Fibroblast of lung (primary cell): ENCODE measurements around the gene IGFALS. TPM values are rescaled to one million over a fixed set of nuclear protein-coding genes. Genes with fewer than 3 reads are reported as not detected.

Experiments used
- DNase-seq, 2 donors: peaks; one replicate each; pipeline versions ENCODE4 v3.0.0 to v3.0.0-alpha.2; 2010; ENCODE audit warnings: low read depth in 2 of 2
- H2AFZ ChIP-seq: 2 replicates; pipeline ENCODE4 v1.5.1; 2012; ENCODE audit warnings: low read length, control low read depth, inconsistent platforms
- H3K27ac ChIP-seq: 2 replicates; pipeline ENCODE4 v1.5.1; 2011; ENCODE audit warnings: low read length, control low read depth; ENCODE audit not compliant: insufficient read depth
- H3K27me3 ChIP-seq: 2 replicates; pipeline ENCODE4 v1.5.1; 2011; ENCODE audit warnings: mild to moderate bottlenecking, low read length; ENCODE audit not compliant: control insufficient read depth, insufficient read depth
- H3K36me3 ChIP-seq: 2 replicates; pipeline ENCODE4 v1.5.1; 2011; ENCODE audit warnings: low read length; ENCODE audit not compliant: control insufficient read depth, insufficient read depth
- H3K4me1 ChIP-seq: 2 replicates; pipeline ENCODE4 v1.5.1; 2011; ENCODE audit warnings: low read length; ENCODE audit not compliant: control insufficient read depth, insufficient read depth; ENCODE audit errors: extremely low read depth
- H3K4me2 ChIP-seq: 2 replicates; pipeline ENCODE4 v1.5.1; 2011; ENCODE audit warnings: low read length, control low read depth; ENCODE audit not compliant: insufficient read depth; ENCODE audit errors: extremely low read depth
- H3K4me3 ChIP-seq, 4 experiments: fragments of 200-600 bp in 1 of 4; sonication (generic) in 1 of 4; replicated peaks in 1 of 4; 2 replicates each; pipeline ENCODE4 v1.5.1; 2011 to 2016; ENCODE audit warnings: low read length in 4 of 4, low read depth in 3 of 4, mild to moderate bottlenecking in 3 of 4, control low read depth in 2 of 4, inconsistent platforms in 1 of 4, mixed read lengths in 1 of 4; ENCODE audit not compliant: insufficient read depth in 1 of 4; ENCODE audit errors: control extremely low read depth in 1 of 4
- H3K79me2 ChIP-seq: 2 replicates; pipeline ENCODE4 v1.5.1; 2012; ENCODE audit warnings: mild to moderate bottlenecking, low read length, inconsistent platforms; ENCODE audit not compliant: control insufficient read depth, insufficient read depth
- H3K9ac ChIP-seq: 2 replicates; pipeline ENCODE4 v1.5.1; 2011; ENCODE audit warnings: mild to moderate bottlenecking, low read length, control low read depth; ENCODE audit not compliant: insufficient read depth
- H3K9me3 ChIP-seq: 2 replicates; pipeline ENCODE4 v1.5.1; 2012; ENCODE audit warnings: low read depth, low read length; ENCODE audit not compliant: control insufficient read depth, insufficient read depth
- H4K20me1 ChIP-seq: 2 replicates; pipeline ENCODE4 v1.5.1; 2011; ENCODE audit warnings: low read length; ENCODE audit not compliant: control insufficient read depth, insufficient read depth; ENCODE audit errors: extremely low read depth
- EZH2 ChIP-seq: IDR thresholded peaks from 2 replicates; pipeline ENCODE4 v1.5.1; 2012; ENCODE audit warnings: low read length, control low read depth, mild to moderate bottlenecking; ENCODE audit errors: missing control alignments
- polyA plus RNA-seq, 2 donors: library from polyadenylated mRNA; depleted of rRNA in 1 of 2; stranded (reverse) in 1 of 2; unstranded in 1 of 2; fragments of >200 nt; gene quantifications; 2 replicates each; pipeline ENCODE4 v1.2.1, GENCODE V29; 2011 to 2012; ENCODE audit warnings: missing spikeins in 1 of 2
- total RNA-seq: library from RNA; depleted of rRNA; stranded (reverse); fragments of >200 nt; gene quantifications from 2 replicates; pipeline ENCODE4 v1.2.1, GENCODE V29; 2014
- TF ChIP-seq, protein P1 (sequence below), 2 donors: IDR thresholded peaks in 1 of 2; conservative IDR thresholded peaks in 1 of 2; 1 replicate in 1 of 2; 2 replicates in 1 of 2; pipeline ENCODE4 v1.5.1; 2011 to 2012; ENCODE audit warnings: low read length in 2 of 2, control low read depth in 1 of 2, inconsistent platforms in 1 of 2, low read depth in 1 of 2, mild to moderate bottlenecking in 1 of 2

IGFALS gene
- total and polyA plus RNA-seq, 2 donors (not counting 1 experiment from before 2014, with no cell fraction given): not detected

DNA sequence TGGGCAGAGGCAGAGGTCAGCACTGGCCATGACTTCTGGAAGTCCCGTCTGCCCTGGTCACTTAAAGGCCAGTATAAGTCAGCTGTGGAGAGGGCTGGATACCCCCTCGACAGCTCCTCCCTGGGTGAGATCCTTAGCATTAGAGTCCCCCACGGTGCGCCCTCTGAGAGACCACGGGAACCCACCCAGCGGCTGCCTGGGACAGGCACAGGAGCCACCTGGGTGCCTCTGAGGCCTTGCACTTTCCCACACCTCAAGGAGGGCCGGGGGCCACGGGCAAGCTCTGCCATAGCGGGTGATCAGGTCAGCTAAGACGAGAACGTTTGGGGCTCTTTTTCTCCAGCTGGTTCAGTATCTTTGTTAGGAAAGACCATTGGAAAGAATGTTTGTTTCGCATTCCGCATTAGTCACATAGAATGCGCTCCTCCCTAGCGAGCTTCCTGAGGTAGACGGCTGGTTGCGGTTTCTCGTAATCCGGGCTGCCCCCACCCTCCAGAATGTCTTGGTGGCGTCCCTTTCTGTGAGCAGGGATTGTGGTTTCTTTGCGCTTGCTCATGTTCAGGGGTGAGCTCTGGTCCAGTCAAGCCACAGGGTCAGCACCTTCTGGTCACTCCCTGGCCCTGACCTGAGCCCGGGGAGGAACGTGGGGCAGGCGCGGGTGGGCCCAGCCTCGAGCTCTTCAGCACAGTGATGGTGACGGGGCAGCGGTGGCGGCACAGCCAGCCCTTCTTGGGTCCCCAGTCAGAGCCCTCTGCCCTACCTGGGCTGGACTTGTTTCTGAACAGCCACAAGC lies 47.4 kb downstream of the IGFALS start:
- no peaks in the 10 kb centered on the region for H3K4me1 ChIP-seq
- TF ChIP-seq, protein P1, sequence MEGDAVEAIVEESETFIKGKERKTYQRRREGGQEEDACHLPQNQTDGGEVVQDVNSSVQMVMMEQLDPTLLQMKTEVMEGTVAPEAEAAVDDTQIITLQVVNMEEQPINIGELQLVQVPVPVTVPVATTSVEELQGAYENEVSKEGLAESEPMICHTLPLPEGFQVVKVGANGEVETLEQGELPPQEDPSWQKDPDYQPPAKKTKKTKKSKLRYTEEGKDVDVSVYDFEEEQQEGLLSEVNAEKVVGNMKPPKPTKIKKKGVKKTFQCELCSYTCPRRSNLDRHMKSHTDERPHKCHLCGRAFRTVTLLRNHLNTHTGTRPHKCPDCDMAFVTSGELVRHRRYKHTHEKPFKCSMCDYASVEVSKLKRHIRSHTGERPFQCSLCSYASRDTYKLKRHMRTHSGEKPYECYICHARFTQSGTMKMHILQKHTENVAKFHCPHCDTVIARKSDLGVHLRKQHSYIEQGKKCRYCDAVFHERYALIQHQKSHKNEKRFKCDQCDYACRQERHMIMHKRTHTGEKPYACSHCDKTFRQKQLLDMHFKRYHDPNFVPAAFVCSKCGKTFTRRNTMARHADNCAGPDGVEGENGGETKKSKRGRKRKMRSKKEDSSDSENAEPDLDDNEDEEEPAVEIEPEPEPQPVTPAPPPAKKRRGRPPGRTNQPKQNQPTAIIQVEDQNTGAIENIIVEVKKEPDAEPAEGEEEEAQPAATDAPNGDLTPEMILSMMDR (conservative IDR thresholded peaks at IDR 0.05 in 1 of 2, IDR thresholded peaks at IDR 0.05 in 1 of 2; ENCODE audit: low read depth in 1 of 2, low read length in 2 of 2): no peak
- no peak for TF ChIP-seq EZH2
- H2AFZ ChIP-seq: no peak overlapping the region
- H3K9ac ChIP-seq: no peak overlapping the region
- no peaks in the 10 kb centered on the region for H4K20me1 ChIP-seq
- no peak overlapping the region for H3K27ac ChIP-seq
- no peaks in the 10 kb centered on the region for H3K27me3 ChIP-seq
- H3K79me2 ChIP-seq: no peaks in the 10 kb centered on the region
- no peak overlapping the region for H3K4me3 ChIP-seq
- peak; percentile 50 to 98 for DNase-seq
- H3K9me3 ChIP-seq: no peaks in the 10 kb centered on the region
- H3K4me2 ChIP-seq: no peak overlapping the region
- peaks cover 21% of the 10 kb centered on the region for H3K36me3 ChIP-seq

DNA sequence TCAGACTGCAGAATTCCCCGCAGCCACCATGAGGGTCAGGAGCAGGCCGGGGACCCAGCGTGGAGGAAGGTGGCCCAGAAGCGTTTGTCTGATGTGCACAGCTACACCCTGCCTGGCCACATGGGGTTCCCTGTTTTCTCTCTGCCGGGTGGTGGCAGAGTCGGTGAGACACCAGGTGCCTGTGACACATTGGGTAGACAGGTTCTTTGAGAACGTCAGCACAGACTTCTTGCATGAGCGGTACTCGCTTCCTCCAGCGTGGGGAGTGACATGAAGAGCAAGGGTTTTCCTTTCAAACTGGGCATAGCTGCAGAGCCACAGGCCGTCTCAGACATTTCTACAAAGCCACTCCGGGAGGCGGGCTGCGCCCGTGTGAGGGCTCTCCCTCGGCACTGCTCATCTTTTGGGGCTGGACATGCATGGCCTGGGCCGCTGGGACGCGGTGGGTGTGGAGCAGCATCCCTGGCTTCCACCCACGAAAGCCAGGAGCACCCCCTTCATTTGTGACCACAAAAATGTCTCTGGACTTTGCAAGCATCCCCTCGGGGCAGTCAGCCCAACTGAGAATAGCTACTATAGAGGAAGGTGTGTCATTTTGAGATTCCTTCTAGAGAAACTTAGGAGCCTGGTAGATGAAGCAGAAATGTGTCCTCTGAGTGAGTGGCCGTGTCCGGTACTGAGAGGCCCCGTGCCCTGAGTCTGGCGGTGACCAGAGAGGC lies 48.2 kb downstream of the IGFALS start:
- Histone ChIP-seq H3K4me3 (no peak overlapping the region), H3K9ac (no peak overlapping the region), H3K27ac (no peak overlapping the region), H3K4me1 (no peaks in the 10 kb centered on the region), H3K27me3 (no peaks in the 10 kb centered on the region), H3K4me2 (no peak overlapping the region), H3K36me3 (peaks cover 21% of the 10 kb centered on the region), H3K79me2 (no peaks in the 10 kb centered on the region), H4K20me1 (no peaks in the 10 kb centered on the region), H3K9me3 (no peaks in the 10 kb centered on the region), H2AFZ (no peak overlapping the region)
- peak in 1 of 2 donors; percentile 93 for DNase-seq
- TF ChIP-seq, protein P1 (conservative IDR thresholded peaks at IDR 0.05 in 1 of 2, IDR thresholded peaks at IDR 0.05 in 1 of 2; ENCODE audit: low read depth in 1 of 2, low read length in 2 of 2): no peak
- no peak for TF ChIP-seq EZH2

DNA sequence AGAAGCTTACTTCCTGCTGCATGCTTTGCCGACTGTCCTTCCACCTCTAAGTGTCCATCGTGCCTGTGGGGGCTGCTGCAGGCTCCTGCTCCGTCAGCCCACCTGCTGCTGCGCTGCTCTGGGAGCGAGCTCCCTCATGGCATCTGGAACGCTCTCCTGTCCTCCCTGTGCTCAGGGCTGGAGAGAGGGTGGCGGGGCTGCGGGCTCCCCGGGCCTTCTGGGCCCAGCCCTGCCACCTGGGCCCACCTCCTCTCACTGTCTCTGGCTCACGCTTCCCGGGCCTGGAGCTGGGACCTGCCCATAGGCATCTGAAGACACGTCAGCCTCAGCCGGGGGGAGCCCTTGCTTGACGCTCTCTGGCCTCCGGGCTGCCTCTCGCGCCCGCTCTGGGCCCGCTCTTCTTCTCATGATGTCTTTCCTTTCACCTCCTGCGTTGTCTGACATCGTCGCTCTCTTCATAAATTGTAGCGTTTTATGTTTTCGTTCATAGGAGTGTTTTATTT lies 49.1 kb downstream of the IGFALS start:
- Histone ChIP-seq H3K9me3 (no peaks in the 10 kb centered on the region), H3K4me3 (no peak overlapping the region), H3K36me3 (peaks cover 17% of the 10 kb centered on the region)

More for the DNA sequence above, 49.1 kb downstream of the IGFALS start:
- Histone ChIP-seq H3K4me1 (no peaks in the 10 kb centered on the region), H3K27ac (no peak overlapping the region), H2AFZ (no peak overlapping the region), H3K9ac (no peak overlapping the region), H3K79me2 (no peaks in the 10 kb centered on the region), H3K27me3 (no peaks in the 10 kb centered on the region), H3K4me2 (no peak overlapping the region), H4K20me1 (no peaks in the 10 kb centered on the region)
- no peak for TF ChIP-seq EZH2
- TF ChIP-seq, protein P1 (conservative IDR thresholded peaks at IDR 0.05 in 1 of 2, IDR thresholded peaks at IDR 0.05 in 1 of 2; ENCODE audit: low read depth in 1 of 2, low read length in 2 of 2): no peak
- no peak for DNase-seq
